ENCODE data around the gene RFWD3.

RFWD3 gene

GRCh38 chr16:74611721-74612120 is 55.0 kb downstream of the RFWD3 start:
- DNase-seq, result no peak

- DNase-seq, result no peak
These were observed 57.7 kb downstream of the RFWD3 start for GRCh38 chr16:74608944-74609343.

GRCh38 chr16:74608381-74608780 is 58.3 kb downstream of the RFWD3 start:
- no peak for DNase-seq

- DNase-seq, result no peak
These were observed 58.7 kb downstream of the RFWD3 start for GRCh38 chr16:74607962-74608356.

- DNase-seq, result peak; percentile 60
These were observed 59.2 kb downstream of the RFWD3 start for GRCh38 chr16:74607310-74607961.

GRCh38 chr16:74606521-74607309 is 60.0 kb downstream of the RFWD3 start, which contains the start of gene GLG1:
Gene GLG1 (minus strand): TSS chr16:74607114. CDS start chr16:74607094, 20 bp downstream.
- peak; percentile 83 for DNase-seq

- peak; percentile 15 for DNase-seq
These were observed 60.7 kb downstream of the RFWD3 start for GRCh38 chr16:74605746-74606520.

- no peak for DNase-seq
These were observed 61.3 kb downstream of the RFWD3 start for GRCh38 chr16:74605332-74605731.

- DNase-seq, result no peak
These were observed 62.8 kb downstream of the RFWD3 start for GRCh38 chr16:74603848-74604247.

GRCh38 chr16:74601126-74601871 is 65.4 kb downstream of the RFWD3 start:
- DNase-seq, result no peak

GRCh38 chr16:74596586-74596985 is 70.1 kb downstream of the RFWD3 start:
- no peak for DNase-seq

- no peak for DNase-seq
These were observed 73.8 kb downstream of the RFWD3 start for GRCh38 chr16:74592847-74593246.

GRCh38 chr16:74591876-74592650 is 74.6 kb downstream of the RFWD3 start:
- DNase-seq, result no peak

GRCh38 chr16:74586948-74587347 is 79.7 kb downstream of the RFWD3 start:
- DNase-seq, result no peak

- no peak for DNase-seq
These were observed 80.7 kb downstream of the RFWD3 start for GRCh38 chr16:74585846-74586443.

- no peak for DNase-seq
These were observed 82.6 kb downstream of the RFWD3 start for GRCh38 chr16:74583926-74584666.

GRCh38 chr16:74582970-74583369 is 83.7 kb downstream of the RFWD3 start:
- DNase-seq, result no peak

- DNase-seq, result no peak
These were observed 85.8 kb downstream of the RFWD3 start for GRCh38 chr16:74580833-74581232.

GRCh38 chr16:74578838-74579237 is 87.8 kb downstream of the RFWD3 start:
- no peak for DNase-seq

- no peak for DNase-seq
These were observed 88.2 kb downstream of the RFWD3 start for GRCh38 chr16:74578433-74578832.

- no peak for DNase-seq
These were observed 88.8 kb downstream of the RFWD3 start for GRCh38 chr16:74577882-74578366.
